ENCODE results near the gene MSANTD2.

- TF ChIP-seq CTCF (conservative IDR thresholded peaks at IDR 0.05; ENCODE audit: low read depth in 2 of 2) (no peak), ZNF114 (CRISPR knock-in tag; IDR thresholded peaks at IDR 0.05) (no peak)
These were observed 52.1 kb downstream of the MSANTD2 start for GRCh38 chr11:124748100-124748418.
